Lower leg skin (tissue), 4 donors: Measurements from ENCODE around the gene SVOPL. TPM values are rescaled to one million over a fixed set of nuclear protein-coding genes. Genes with fewer than 3 reads are reported as not detected.

Source experiments
- DNase-seq, 2 donors: peaks; one replicate each; pipeline ENCODE4 v3.0.0-alpha.2; 2019; ENCODE audit warnings: low spot score in 2 of 2
- H3K4me3 ChIP-seq: fragments of 200-600 bp; sonication (generic); 2 replicates; pipeline ENCODE4 v1.5.1; 2017; ENCODE audit warnings: mild to moderate bottlenecking, low read depth; ENCODE audit not compliant: poor library complexity, severe bottlenecking
- POLR2A ChIP-seq, 2 donors: fragments of 450-650 bp; IDR thresholded peaks; one replicate each; pipeline ENCODE4 v1.6.1; 2016 to 2017; ENCODE audit warnings: antibody characterized with exemption in 2 of 2, mild to moderate bottlenecking in 1 of 2, moderate library complexity in 1 of 2
- WGBS, 2 donors: methylation state at CpG; one replicate each; pipeline ENCODE4 v1.1.5; 2018; 5-methylcytosine and 5-hydroxymethylcytosine counted together
- intact Hi-C: fragments of 100-400 bp; cut with DNase I; formaldehyde crosslinking; loops from one replicate; pipeline ENCODE4 v1.15.0; 2023; ENCODE audit warnings: low total_unique reads
- total RNA-seq, 4 donors: library from RNA; depleted of rRNA; stranded (reverse); fragments of >200 nt; gene quantifications; one replicate each; pipeline ENCODE4 v1.1.0, GENCODE V29; 2016
- TF ChIP-seq, protein P1 (sequence below), 3 donors: fragments of 450-650 bp; IDR thresholded peaks; one replicate each; pipeline ENCODE4 v1.5.1; 2016; ENCODE audit warnings: antibody characterized with exemption in 3 of 3, mild to moderate bottlenecking in 3 of 3, moderate library complexity in 2 of 3

Gene SVOPL
- total RNA-seq, 4 donors from 2014 or later: 0.21 to 1.6 TPM; not detected in 2

DNA sequence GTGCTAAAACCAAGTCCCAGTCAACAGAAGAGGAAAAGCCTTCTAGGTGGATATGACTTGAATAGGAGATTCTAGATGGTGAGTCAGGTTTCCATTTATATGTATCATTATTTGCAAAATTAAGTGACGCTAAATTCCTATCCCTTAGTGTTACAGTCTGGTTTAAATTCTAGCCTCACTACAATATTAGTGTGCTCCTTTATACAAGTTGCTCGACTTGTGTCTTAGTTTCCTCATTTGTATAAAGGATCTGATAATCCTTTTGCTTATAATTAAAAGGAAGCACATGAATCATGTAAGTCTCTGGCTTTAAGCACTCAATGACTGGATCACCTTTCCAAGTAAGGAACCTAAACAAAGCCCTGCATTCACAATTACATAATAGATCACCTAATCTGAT lies 105.7 kb downstream of the SVOPL start:
- no peak overlapping the region for H3K4me3 ChIP-seq
- 81 to 87% methylated on average over 2 of the region's 2 CpGs for WGBS, 2 donors
- TF ChIP-seq, protein P1, sequence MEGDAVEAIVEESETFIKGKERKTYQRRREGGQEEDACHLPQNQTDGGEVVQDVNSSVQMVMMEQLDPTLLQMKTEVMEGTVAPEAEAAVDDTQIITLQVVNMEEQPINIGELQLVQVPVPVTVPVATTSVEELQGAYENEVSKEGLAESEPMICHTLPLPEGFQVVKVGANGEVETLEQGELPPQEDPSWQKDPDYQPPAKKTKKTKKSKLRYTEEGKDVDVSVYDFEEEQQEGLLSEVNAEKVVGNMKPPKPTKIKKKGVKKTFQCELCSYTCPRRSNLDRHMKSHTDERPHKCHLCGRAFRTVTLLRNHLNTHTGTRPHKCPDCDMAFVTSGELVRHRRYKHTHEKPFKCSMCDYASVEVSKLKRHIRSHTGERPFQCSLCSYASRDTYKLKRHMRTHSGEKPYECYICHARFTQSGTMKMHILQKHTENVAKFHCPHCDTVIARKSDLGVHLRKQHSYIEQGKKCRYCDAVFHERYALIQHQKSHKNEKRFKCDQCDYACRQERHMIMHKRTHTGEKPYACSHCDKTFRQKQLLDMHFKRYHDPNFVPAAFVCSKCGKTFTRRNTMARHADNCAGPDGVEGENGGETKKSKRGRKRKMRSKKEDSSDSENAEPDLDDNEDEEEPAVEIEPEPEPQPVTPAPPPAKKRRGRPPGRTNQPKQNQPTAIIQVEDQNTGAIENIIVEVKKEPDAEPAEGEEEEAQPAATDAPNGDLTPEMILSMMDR (IDR thresholded peaks at IDR 0.05): no peak
- TF ChIP-seq POLR2A (IDR thresholded peaks at IDR 0.05): no peak
- no peak for DNase-seq
- intact Hi-C loops: no loop called here

DNA sequence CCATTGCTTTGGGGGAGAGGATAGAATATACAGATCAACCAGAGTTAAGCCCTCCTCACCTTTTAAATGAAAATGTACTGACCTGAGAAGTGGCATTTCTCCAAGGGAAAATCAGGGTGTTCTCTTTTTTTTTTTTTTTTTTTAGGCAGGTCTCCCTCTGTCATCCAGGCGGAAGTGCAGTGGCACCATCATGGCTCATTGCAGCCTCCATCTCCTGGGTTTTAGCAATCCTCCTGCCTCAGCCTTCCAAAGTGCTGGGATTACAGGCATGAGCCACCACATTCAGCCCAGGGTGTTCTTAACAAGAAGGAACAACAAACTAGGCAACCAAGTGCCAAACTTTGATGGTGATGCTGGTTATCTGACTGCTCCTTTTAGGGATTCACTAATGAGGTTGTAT lies 111.0 kb downstream of the SVOPL start:
- 95 to 100% methylated on average over 1 of the region's 1 CpG for WGBS, 2 donors
- TF ChIP-seq, protein P1 (IDR thresholded peaks at IDR 0.05): no peak
- no peak for TF ChIP-seq POLR2A (IDR thresholded peaks at IDR 0.05)
- DNase-seq: no peak
- no peak overlapping the region for H3K4me3 ChIP-seq
- intact Hi-C loops: no loop called here

DNA sequence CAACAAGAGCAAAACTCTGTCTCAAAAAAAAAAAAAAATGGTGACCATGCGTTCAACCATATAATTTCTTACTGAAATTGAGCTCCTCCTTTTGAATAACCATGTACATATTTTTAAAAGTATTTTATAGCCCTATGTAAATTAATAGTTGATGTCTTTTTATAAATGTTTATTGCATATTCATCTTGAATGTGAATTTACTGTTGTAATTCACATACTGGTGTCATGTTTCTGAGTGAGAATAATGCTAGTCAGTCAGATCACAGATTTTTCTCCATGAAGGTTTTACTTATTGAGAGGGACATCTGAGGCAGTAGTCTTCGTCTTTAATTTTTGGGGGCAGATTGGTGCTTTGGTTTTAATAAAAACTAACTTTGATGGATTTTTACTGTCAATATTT lies 112.2 kb downstream of the SVOPL start:
- TF ChIP-seq, protein P1 (IDR thresholded peaks at IDR 0.05): no peak
- no peak for TF ChIP-seq POLR2A (IDR thresholded peaks at IDR 0.05)
- no peak overlapping the region for H3K4me3 ChIP-seq
- intact Hi-C loops: loop anchor here (10.0 kb wide), 1 partner anchor 974 kb away; no protein-coding TSS in a partner anchor
- no peak for DNase-seq
- 91 to 93% methylated on average over 2 of the region's 2 CpGs for WGBS, 2 donors

DNA sequence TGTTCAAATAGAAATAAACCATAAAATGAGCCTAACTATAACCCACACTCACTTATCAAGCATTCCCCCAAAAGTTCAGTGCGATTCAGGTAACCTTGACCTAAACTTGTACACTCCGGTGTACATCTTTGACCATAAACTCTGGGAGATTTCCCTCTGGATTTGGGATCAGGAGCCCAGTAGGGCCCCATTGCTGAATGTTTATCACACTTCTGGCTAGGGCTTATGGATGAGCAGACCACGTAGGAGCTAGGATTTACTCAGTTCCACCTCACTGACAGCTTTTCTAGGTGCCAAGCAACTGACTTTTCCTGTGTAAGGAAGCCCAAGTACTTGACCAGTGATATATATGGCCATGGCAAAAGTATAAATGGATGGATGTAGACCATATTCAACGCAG lies 113.7 kb downstream of the SVOPL start:
- intact Hi-C loops: loop anchor here (10.0 kb wide), 1 partner anchor 973 kb away; no protein-coding TSS in a partner anchor
- 96% methylated on average over 4 of the region's 4 CpGs for WGBS, 2 donors
- no peak for DNase-seq

DNA sequence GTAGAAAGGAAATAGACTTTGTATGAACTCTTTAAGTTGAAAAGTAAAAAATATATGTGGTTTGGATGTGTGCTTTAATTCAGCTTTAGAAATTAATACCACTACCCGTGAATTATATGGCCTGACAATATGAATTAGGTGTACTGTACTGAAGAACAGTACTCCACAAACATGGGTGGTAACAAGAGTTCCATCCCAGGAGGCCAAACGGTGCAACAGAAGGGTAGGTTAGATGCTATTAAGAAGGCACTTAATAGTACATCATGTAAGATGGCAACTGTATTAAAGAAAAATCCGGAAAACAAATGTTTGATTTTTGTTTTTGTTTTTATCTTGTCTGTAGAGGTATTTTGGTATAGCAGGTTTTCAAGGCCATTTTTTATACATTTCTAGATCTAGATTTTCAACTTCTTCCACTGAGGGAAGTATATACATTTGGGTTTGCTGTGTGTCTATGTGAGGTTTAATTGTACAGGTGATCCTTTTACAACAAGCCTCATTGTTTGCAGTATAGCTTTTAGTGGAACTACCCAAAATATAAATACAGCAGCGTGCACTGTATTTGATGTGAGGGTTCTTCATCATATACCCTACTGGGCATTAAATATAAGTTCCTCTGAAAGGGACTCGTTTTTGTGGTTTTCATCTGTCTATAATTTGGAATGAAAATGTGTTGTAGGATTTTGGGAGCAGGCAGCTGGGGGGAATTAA lies 115.7 kb downstream of the SVOPL start:
- no peak overlapping the region for H3K4me3 ChIP-seq
- intact Hi-C loops: loop anchor here (10.0 kb wide), 1 partner anchor 971 kb away; no protein-coding TSS in a partner anchor
- WGBS, 2 donors: 78 to 79% methylated on average over 5 of the region's 5 CpGs
- DNase-seq: no peak
- TF ChIP-seq POLR2A (IDR thresholded peaks at IDR 0.05): no peak
- TF ChIP-seq, protein P1 (IDR thresholded peaks at IDR 0.05): no peak

More for the DNA sequence above, 113.7 kb downstream of the SVOPL start:
- TF ChIP-seq, protein P1 (IDR thresholded peaks at IDR 0.05): no peak
- no peak for TF ChIP-seq POLR2A (IDR thresholded peaks at IDR 0.05)
- no peak overlapping the region for H3K4me3 ChIP-seq
